ENCODE results near the gene TSPAN33. TPM values are rescaled to one million over a fixed set of nuclear protein-coding genes. Genes with fewer than 3 reads are reported as not detected.
A peak's percentile ranks its signal among the peaks of the same experiment; 100 is the strongest.

Gene TSPAN33, protein sequence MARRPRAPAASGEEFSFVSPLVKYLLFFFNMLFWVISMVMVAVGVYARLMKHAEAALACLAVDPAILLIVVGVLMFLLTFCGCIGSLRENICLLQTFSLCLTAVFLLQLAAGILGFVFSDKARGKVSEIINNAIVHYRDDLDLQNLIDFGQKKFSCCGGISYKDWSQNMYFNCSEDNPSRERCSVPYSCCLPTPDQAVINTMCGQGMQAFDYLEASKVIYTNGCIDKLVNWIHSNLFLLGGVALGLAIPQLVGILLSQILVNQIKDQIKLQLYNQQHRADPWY
- total RNA-seq, result 5.6 TPM

GRCh38 chr7:129144095-129144833, at the start of gene TSPAN33:
Gene TSPAN33 (plus strand): TSS chr7:129144707. CDS start chr7:129144981, 274 bp downstream.

DNA sequence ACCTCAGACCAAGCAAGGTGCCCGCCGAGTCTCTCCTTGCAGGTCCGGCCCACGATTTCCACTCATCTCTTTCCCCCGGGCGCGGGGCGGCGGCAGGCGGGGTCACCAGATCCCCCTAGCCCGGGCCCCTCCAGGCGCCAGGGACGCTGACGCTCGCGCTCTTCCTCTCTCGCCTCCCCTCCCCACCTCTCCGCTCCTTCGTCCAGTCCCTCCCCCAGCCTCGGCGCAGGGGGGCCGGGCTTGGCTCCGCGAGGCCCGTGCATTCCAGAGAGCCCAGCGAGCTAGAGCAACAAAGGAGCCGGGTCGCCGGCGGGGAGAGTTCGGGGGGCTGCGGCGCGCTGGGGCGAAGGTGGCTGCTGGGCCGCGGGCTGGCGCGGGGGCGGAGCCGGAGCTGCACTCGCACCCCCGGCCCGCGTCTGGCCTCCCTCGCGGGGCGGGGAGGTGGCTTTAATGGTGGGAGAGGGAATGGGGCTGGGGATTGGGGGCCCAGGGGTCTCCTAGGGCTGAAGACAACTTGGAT, 43.9 kb downstream of the TSPAN33 start, which contains the start of gene SMO:
SMO (plus strand) TSS at position 262 of the 520 bp plus-strand sequence. CDS start 519 bp downstream, outside the sequence.

Small RNAs within 50 kb of the gene (small RNA-seq; reads per million reads assigned to genes)
- 0.40 reads per million, percentile 30 among the genes with 10 or more reads in this experiment for gene RNY1P11 (ENCODE audit: low replicate concordance)

Other genes with a start within 250 kb of the TSPAN33 start
- gene KCP, start 234.0 kb upstream of the TSPAN33 start, total RNA-seq, result 1.3 TPM
- 1.3 TPM for gene IRF5, start 206.8 kb upstream of the TSPAN33 start, total RNA-seq
- gene TNPO3, start 89.6 kb upstream of the TSPAN33 start, total RNA-seq, result 88.9 TPM
- 15.0 TPM for gene SMO, start 43.9 kb downstream of the TSPAN33 start, total RNA-seq
- gene AHCYL2, start 80.3 kb downstream of the TSPAN33 start, total RNA-seq, result 34.1 TPM

All from parietal lobe (tissue), 2 donors.